ENCODE measurements around the gene ANKHD1. TPM values are rescaled to one million over a fixed set of nuclear protein-coding genes. Genes with fewer than 3 reads are reported as not detected.

ANKHD1 gene
- total and polyA plus RNA-seq, 9 of the 15 experiments (the other 6 are each of a cell fraction or from before 2014, with no cell fraction given): 38.9 to 138 (median 78.7) TPM

- TF ChIP-seq CTCFL (IDR thresholded peaks at IDR 0.05; ENCODE audit: borderline replicate concordance, insufficient read depth, low read depth, low read length, poor library complexity, severe bottlenecking) (no peak), SUPT5H (IDR thresholded peaks at IDR 0.05) (no peak), ZFPM2 (CRISPR knock-in tag; IDR thresholded peaks at IDR 0.05) (no peak), POLR2B (IDR thresholded peaks at IDR 0.05; ENCODE audit: low read depth, partially characterized antibody) (no peak), ARNT (IDR thresholded peaks at IDR 0.05) (no peak), EHMT2 (IDR thresholded peaks at IDR 0.05) (peak; percentile 70; the same call in 1 of the 2 replicates), TCF7 (IDR thresholded peaks at IDR 0.05; ENCODE audit: borderline replicate concordance) (no peak), EP300 (IDR thresholded peaks at IDR 0.05; ENCODE audit: low read length) (no peak), ZNF76 (CRISPR knock-in tag; IDR thresholded peaks at IDR 0.05; ENCODE audit: borderline replicate concordance) (no peak), RBM34 (IDR thresholded peaks at IDR 0.05; ENCODE audit: borderline replicate concordance, insufficient read depth, low read length) (no peak), NFE2L1 (tag; IDR thresholded peaks at IDR 0.05; ENCODE audit: borderline replicate concordance, low read depth) (no peak), PYGO2 (tag; IDR thresholded peaks at IDR 0.05) (no peak), ZNF316 (IDR thresholded peaks at IDR 0.05) (no peak), ADNP (tag; IDR thresholded peaks at IDR 0.05) (no peak), MYNN (IDR thresholded peaks at IDR 0.05) (no peak), MYNN (CRISPR knock-in tag; IDR thresholded peaks at IDR 0.05) (no peak), ZNF740 (CRISPR knock-in tag; IDR thresholded peaks at IDR 0.05) (no peak), ZNF740 (tag; IDR thresholded peaks at IDR 0.05) (no peak), KAT8 (IDR thresholded peaks at IDR 0.05; ENCODE audit: low read depth) (no peak), ZFP91 (CRISPR knock-in tag; IDR thresholded peaks at IDR 0.05) (no peak), KHSRP (IDR thresholded peaks at IDR 0.05) (no peak), ILF3 (IDR thresholded peaks at IDR 0.05; ENCODE audit: borderline replicate concordance) (no peak), GABPB1 (CRISPR knock-in tag; IDR thresholded peaks at IDR 0.05) (no peak), LCOR (CRISPR knock-in tag; IDR thresholded peaks at IDR 0.05) (peak; percentile 46; the same call in 1 of the 2 replicates), RCOR1 (IDR thresholded peaks at IDR 0.05; ENCODE audit: borderline replicate concordance in 1 of 2, low read depth in 2 of 2, low read length in 2 of 2) (no peak), ZNF324 (CRISPR knock-in tag; IDR thresholded peaks at IDR 0.05) (no peak), KDM2B (CRISPR knock-in tag; IDR thresholded peaks at IDR 0.05) (no peak), DPF2 (IDR thresholded peaks at IDR 0.05) (no peak)
Measured at GRCh38 chr5:140402258-140403074, 833 bp downstream of the ANKHD1 start (continued).
